ENCODE data around the gene SPTLC3.

SPTLC3 gene

DNA sequence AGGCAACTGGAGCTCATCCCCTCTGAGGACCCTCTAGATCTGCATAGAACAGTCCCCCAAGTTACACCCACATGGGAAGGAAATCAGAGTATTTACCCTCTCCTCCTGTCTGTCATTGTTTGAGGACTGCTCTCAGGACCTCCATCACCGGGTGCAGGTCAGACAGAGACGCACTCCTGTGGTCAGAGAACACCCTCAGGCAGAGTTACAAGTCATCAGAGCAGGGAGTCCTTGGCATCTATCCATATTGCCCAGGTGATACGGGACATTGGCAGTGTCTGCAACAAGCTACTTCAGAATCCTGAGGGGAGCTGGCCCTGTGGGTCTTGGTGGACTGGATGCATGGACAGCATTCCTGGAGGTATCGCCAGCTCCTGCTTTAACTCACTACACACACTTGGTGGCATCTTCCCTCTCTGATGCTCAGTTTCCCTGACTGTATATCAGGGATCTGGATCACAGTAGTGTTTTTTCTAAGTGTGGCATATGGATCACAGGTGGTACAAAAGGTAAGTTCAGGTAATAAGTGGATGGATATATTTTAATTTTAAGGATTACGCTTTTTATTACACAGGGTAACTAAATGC lies 197.2 kb downstream of the SPTLC3 start:
- no peak for DNase-seq

DNA sequence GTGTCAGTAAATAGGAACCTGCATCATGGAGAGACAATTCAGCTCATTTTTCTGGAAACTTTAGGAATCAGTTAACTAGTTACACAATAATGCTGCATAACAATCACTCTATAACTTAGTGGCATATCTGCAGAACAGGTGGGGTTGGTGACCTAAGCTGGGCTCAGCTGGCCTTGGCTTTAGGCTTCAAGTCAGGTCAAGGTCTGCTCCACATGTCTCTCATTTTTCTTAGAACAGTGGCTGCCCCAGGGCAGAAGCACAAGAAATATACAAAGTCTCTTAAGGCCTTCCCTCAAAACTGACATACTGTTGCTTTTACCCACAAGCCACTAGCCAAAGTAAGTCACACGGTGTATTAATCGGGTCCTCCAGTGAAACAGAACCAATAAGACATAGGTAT lies 198.2 kb downstream of the SPTLC3 start:
- no peak for DNase-seq

DNA sequence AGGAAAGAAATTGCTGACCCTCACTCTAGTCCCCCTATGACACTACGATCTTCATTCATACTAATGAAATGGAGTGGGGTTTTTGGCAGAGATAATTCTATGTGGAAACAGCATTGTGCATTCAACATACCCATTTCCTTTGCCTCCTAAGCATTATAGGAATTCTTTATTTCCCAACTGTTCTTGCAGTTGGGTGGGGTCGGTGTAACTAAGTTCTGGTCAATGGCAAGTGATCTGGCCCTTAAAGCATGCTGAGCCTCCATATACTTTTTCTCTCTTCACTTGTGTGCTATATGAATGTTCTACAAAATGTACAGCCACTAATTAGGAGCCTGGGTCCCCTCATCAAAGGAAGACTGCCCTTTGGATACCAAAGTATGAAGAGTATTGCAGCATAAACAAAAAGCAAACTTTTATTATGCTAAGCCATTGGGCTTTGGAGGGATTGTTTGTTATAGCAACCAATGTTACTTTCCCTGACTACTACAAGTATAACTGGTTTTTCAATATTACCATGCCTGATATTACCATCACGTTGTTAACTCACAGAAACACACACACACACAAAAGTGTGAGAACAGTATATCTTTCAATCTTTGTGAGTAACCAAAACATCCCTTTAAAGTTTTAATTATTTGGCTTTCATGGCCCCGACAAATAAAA lies 203.3 kb downstream of the SPTLC3 start:
- DNase-seq: no peak

DNA sequence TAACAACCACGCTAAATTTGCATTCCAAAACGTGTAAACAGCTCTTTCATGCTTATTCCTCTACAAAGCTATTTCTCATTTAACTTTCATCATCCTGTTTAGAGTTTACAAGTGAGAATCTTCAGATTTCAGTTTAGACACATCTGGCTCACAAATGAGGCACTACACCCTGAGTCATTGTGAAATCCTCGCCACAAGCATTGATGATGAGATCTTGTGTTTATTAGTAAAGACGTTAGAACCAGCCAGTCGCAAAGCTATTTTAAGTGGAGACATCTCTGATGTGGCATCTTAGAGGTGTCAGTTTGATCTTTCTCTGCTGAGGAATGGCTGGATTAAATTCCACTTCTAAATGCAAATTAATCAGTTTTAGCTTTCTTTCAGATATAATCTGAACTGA lies 204.0 kb downstream of the SPTLC3 start:
- no peak for DNase-seq

DNA sequence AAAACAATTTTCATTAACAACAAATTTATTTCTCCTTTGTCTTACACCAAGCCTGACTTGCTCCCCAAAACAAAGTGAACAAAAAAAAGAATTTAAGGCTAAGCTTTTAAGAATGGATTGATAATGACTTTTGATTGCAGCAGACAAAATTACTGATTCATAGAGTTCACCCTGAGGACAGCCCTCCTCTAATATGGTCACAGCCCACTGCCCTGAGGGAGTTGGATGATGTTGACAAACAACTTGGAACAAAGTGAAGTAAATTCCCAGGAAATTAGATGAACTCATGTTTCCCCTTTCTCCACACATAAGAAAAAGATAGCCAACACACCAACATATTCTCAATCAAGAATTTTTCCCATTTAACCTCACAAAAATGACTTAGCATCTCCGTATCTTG lies 204.6 kb downstream of the SPTLC3 start:
- no peak for DNase-seq

DNA sequence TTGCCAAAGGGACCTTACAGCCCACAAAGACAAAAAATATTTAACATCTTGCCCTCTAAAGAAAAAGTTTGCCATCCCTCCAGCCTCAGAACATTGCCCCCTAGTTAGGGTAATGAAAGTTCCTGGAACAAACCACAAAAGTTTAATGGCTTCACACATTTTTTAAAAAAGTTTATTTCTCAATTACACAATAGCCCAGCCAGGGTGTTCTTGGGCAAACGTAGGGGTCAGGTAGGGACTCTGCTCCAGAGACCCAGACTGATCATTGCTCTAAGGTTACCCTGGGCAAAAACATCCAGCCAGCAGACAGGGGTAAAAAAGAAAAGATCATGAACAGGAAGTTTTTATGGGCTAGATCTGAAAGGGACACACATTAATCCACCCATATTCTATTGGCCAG lies 207.8 kb downstream of the SPTLC3 start:
- DNase-seq: no peak
